ENCODE data around the gene SRSF2.
A peak's percentile ranks its signal among the peaks of the same experiment; 100 is the strongest.

DNA sequence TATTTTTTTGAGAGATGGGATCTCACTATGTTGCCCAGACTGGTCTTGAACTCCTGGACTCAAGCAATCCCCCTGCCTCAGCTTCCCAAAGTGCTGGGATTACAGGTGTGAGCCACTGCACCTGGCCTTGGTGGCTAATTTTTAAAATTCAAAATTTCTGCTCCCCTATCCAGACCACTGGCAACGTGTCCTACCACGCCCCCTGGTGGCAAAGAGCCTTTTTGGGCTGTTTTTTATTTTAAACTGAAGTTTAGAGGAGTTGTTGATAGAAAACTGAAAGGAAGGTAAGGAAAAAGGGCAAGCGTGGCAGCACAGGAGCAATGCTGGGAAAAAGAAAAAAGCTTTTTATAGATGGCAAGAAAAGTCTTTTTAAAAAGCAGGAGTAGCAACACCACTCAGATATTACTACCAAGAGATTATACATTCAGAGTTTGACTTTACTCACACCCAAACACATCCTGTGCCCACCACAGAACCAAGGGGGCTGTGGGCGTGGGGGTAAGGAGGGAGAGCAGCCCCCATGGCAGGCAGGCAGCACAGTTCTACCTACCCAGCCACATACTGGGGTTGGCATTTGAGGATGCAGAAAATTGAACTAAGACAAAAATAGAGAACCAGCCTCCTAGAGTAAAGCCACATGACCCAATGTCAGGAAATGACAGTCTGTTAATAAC, 22.2 kb downstream of the SRSF2 start:
- TF ChIP-seq, protein P1, sequence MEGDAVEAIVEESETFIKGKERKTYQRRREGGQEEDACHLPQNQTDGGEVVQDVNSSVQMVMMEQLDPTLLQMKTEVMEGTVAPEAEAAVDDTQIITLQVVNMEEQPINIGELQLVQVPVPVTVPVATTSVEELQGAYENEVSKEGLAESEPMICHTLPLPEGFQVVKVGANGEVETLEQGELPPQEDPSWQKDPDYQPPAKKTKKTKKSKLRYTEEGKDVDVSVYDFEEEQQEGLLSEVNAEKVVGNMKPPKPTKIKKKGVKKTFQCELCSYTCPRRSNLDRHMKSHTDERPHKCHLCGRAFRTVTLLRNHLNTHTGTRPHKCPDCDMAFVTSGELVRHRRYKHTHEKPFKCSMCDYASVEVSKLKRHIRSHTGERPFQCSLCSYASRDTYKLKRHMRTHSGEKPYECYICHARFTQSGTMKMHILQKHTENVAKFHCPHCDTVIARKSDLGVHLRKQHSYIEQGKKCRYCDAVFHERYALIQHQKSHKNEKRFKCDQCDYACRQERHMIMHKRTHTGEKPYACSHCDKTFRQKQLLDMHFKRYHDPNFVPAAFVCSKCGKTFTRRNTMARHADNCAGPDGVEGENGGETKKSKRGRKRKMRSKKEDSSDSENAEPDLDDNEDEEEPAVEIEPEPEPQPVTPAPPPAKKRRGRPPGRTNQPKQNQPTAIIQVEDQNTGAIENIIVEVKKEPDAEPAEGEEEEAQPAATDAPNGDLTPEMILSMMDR (IDR thresholded peaks at IDR 0.05): peak; percentile 60 to 90 (median 70)
- no peak for TF ChIP-seq POLR2A (IDR thresholded peaks at IDR 0.05)

All from body of pancreas (tissue), 4 donors.